Neural crest cell (in vitro differentiated cells): ENCODE measurements around the gene ROBO4. TPM values are rescaled to one million over a fixed set of nuclear protein-coding genes. Genes with fewer than 3 reads are reported as not detected.
A peak's percentile ranks its signal among the peaks of the same experiment; 100 is the strongest.

Experiments
- DNase-seq: peaks from one replicate; pipeline ENCODE4 v3.0.0; 2021; ENCODE audit warnings: low read depth, mixed read lengths, low spot score
- H3K27ac Mint-ChIP-seq: one replicate; pipeline ENCODE4 v1.8.0; 2021; ENCODE audit warnings: mild to moderate bottlenecking, mixed read lengths; ENCODE audit not compliant: unreplicated experiment
- H3K27me3 Mint-ChIP-seq: 2 replicates; pipeline ENCODE4 v1.8.0; 2021; ENCODE audit warnings: low read depth, mild to moderate bottlenecking, mixed read lengths
- H3K36me3 Mint-ChIP-seq: 2 replicates; pipeline ENCODE4 v1.8.0; 2021; ENCODE audit warnings: low read depth, mild to moderate bottlenecking, mixed read lengths
- H3K4me1 Mint-ChIP-seq: 2 replicates; pipeline ENCODE4 v1.8.0; 2021; ENCODE audit warnings: mixed read lengths
- H3K4me3 Mint-ChIP-seq: one replicate; pipeline ENCODE4 v1.8.0; 2021; ENCODE audit warnings: mild to moderate bottlenecking, mixed read lengths
- H3K9me3 Mint-ChIP-seq: 2 replicates; pipeline ENCODE4 v1.8.0; 2021; ENCODE audit warnings: mixed read lengths
- CTCF ChIP-seq: fragments of 200-600 bp; sonication (generic); conservative IDR thresholded peaks from 2 replicates; pipeline ENCODE4 v1.5.0; 2021; ENCODE audit warnings: antibody characterized with exemption, mild to moderate bottlenecking
- total RNA-seq: library from RNA; stranded (reverse); gene quantifications from 2 replicates; pipeline ENCODE4 v1.2.1, GENCODE V29; 2021

ROBO4 gene
- total RNA-seq, 1 donor from 2014 or later: 0.05 TPM

GRCh38 chr11:124869856-124870387 is 27.7 kb downstream of the ROBO4 start:
- Mint-ChIP-seq H3K4me3 (no peak overlapping the region), H3K4me1 (no peaks in the 10 kb centered on the region), H3K27ac (no peak overlapping the region), H3K27me3 (peaks cover 100% of the 10 kb centered on the region), H3K9me3 (no peaks in the 10 kb centered on the region), H3K36me3 (no peaks in the 10 kb centered on the region)
- no peak for TF ChIP-seq CTCF
- DNase-seq: no peak

GRCh38 chr11:124869331-124869730 is 28.3 kb downstream of the ROBO4 start:
- Mint-ChIP-seq H3K27me3 (peaks cover 100% of the 10 kb centered on the region), H3K4me3 (no peak overlapping the region), H3K4me1 (no peaks in the 10 kb centered on the region), H3K9me3 (no peaks in the 10 kb centered on the region), H3K27ac (no peak overlapping the region), H3K36me3 (no peaks in the 10 kb centered on the region)
- no peak for DNase-seq
- no peak for TF ChIP-seq CTCF

GRCh38 chr11:124868331-124869274 is 29.1 kb downstream of the ROBO4 start:
- Mint-ChIP-seq H3K9me3 (no peaks in the 10 kb centered on the region), H3K4me3 (no peak overlapping the region), H3K27me3 (peaks cover 100% of the 10 kb centered on the region), H3K36me3 (no peaks in the 10 kb centered on the region), H3K27ac (no peak overlapping the region), H3K4me1 (peaks cover 1% of the 10 kb centered on the region)
- DNase-seq: no peak
- TF ChIP-seq CTCF: no peak

GRCh38 chr11:124867700-124868099 is 30.0 kb downstream of the ROBO4 start:
- DNase-seq: no peak
- TF ChIP-seq CTCF: peak; percentile 60
- H3K27ac Mint-ChIP-seq: no peak overlapping the region
- H3K36me3 Mint-ChIP-seq: no peaks in the 10 kb centered on the region
- H3K4me3 Mint-ChIP-seq: no peak overlapping the region
- H3K27me3 Mint-ChIP-seq: peaks cover 100% of the 10 kb centered on the region
- H3K9me3 Mint-ChIP-seq: no peaks in the 10 kb centered on the region
- peaks cover 10% of the 10 kb centered on the region for H3K4me1 Mint-ChIP-seq

- H3K27ac Mint-ChIP-seq: no peak overlapping the region
- no peaks in the 10 kb centered on the region for H3K9me3 Mint-ChIP-seq
- DNase-seq: peak; percentile 58
- peak; percentile 81 for TF ChIP-seq CTCF
- no peak overlapping the region for H3K4me3 Mint-ChIP-seq
- H3K36me3 Mint-ChIP-seq: no peaks in the 10 kb centered on the region
- peaks cover 11% of the 10 kb centered on the region for H3K4me1 Mint-ChIP-seq
- H3K27me3 Mint-ChIP-seq: peaks cover 100% of the 10 kb centered on the region
Observed at GRCh38 chr11:124865902-124866851, 31.5 kb downstream of the ROBO4 start.
